Spleen (tissue), 11 donors: ENCODE data around the gene IL17C. TPM values are rescaled to one million over a fixed set of nuclear protein-coding genes. Genes with fewer than 3 reads are reported as not detected.

Experiments
- DNase-seq: peaks from one replicate; pipeline ENCODE4 v3.0.0-alpha.2; 2020
- H3K27ac ChIP-seq, 8 donors: fragments of 200-600 bp; sonication (generic) in 7 of 8; 1 replicate in 4 of 8; 2 replicates in 4 of 8; pipeline versions ENCODE4 v1.5.0 to v1.8.0; 2016 to 2021; ENCODE audit warnings: inconsistent platforms in 4 of 8, mild to moderate bottlenecking in 4 of 8, moderate library complexity in 1 of 8
- H3K27me3 ChIP-seq, 7 donors: fragments of 200-600 bp; sonication (generic) in 6 of 7; replicated peaks in 1 of 7; 1 replicate in 4 of 7; 2 replicates in 3 of 7; pipeline versions ENCODE4 v1.5.0 to v1.8.0; 2016 to 2021; ENCODE audit warnings: inconsistent platforms in 3 of 7, mild to moderate bottlenecking in 1 of 7
- H3K36me3 ChIP-seq, 6 donors: fragments of 200-600 bp; sonication (generic) in 5 of 6; 1 replicate in 4 of 6; 2 replicates in 2 of 6; pipeline versions ENCODE4 v1.5.0 to v1.8.0; 2016 to 2021; ENCODE audit warnings: inconsistent platforms in 2 of 6
- H3K4me1 ChIP-seq, 6 donors: fragments of 200-600 bp; sonication (generic) in 5 of 6; 1 replicate in 3 of 6; 2 replicates in 3 of 6; pipeline versions ENCODE4 v1.5.0 to v1.8.0; 2016 to 2021; ENCODE audit warnings: inconsistent platforms in 3 of 6
- H3K4me3 ChIP-seq, 8 donors: fragments of 200-600 bp; sonication (generic) in 7 of 8; 1 replicate in 4 of 8; 2 replicates in 4 of 8; pipeline versions ENCODE4 v1.5.0 to v1.8.0; 2016 to 2021; ENCODE audit warnings: inconsistent platforms in 4 of 8, mild to moderate bottlenecking in 4 of 8, moderate library complexity in 2 of 8
- H3K9me3 ChIP-seq, 8 donors: fragments of 200-600 bp; sonication (generic) in 7 of 8; 1 replicate in 4 of 8; 2 replicates in 4 of 8; pipeline versions ENCODE4 v1.5.0 to v1.8.0; 2016 to 2021; ENCODE audit warnings: inconsistent platforms in 4 of 8
- POLR2A ChIP-seq, 3 donors: fragments of 450-650 bp; IDR thresholded peaks; one replicate each; pipeline ENCODE4 v1.5.1; 2017; ENCODE audit warnings: antibody characterized with exemption in 3 of 3, mild to moderate bottlenecking in 1 of 3
- POLR2AphosphoS5 ChIP-seq, 3 donors: sonication (generic); formaldehyde crosslinking; IDR thresholded peaks; one replicate each; pipeline ENCODE4 v1.5.1; 2017; ENCODE audit warnings: antibody characterized with exemption in 3 of 3
- WGBS, 5 donors: extraction: QIAGEN DNeasy Blood & Tissue Kit in 3 of 5; methylation state at CpG; one replicate each; pipeline versions ENCODE4 v1.1.5 to v1.1.7; 2013 to 2018; 5-methylcytosine and 5-hydroxymethylcytosine counted together
- intact Hi-C: fragments of 100-400 bp; cut with DNase I; formaldehyde crosslinking; loops from one replicate; pipeline ENCODE4 v1.15.0; 2023; ENCODE audit warnings: low total_unique reads
- polyA plus RNA-seq, 3 donors: library from polyadenylated mRNA; stranded (reverse); fragments of 200-250 nt; gene quantifications; one replicate each; pipeline ENCODE4 v1.2.1, GENCODE V29; 2013
- total RNA-seq, 7 donors: library from RNA; depleted of rRNA in 3 of 7; stranded (reverse); fragments of >200 nt in 3 of 7; fragmentation: NEBNext Ultra II Directional in 4 of 7; extraction: Animal tissue kit (Norgen Biotek cat#: 25700) in 4 of 7; gene quantifications; one replicate each; pipeline versions ENCODE4 v1.1.0 to v1.2.1, GENCODE V29; 2016 to 2021
- TF ChIP-seq, protein P1 (sequence below), 11 experiments: fragments of 200-600 bp in 7 of 11; fragments of 450-650 bp in 4 of 11; sonication (generic) in 4 of 11; IDR thresholded peaks in 8 of 11; conservative IDR thresholded peaks in 3 of 11; 1 replicate in 7 of 11; 2 replicates in 4 of 11; pipeline versions ENCODE4 v1.4.0 to v1.8.0; 2016 to 2021; ENCODE audit warnings: antibody characterized with exemption in 11 of 11, inconsistent platforms in 4 of 11, mild to moderate bottlenecking in 1 of 11
- donor health status: healthy with polysubstance abuse.
- donor health status: DM: no; HTN: no; CAD: no; lungs with moderate emphysema.
- donor health status: DM: no; HTN: no; CAD: no.
- donor health status: Bipolar disorder and iron deficiency.
- donor health status: healthy.
- donor health status: DM: no; HTN: no; CAD: no.
- donor health status: DM: yes; HTN: yes; CAD: no.

Gene IL17C
- total and polyA plus RNA-seq, 10 donors = 0.39 to 1.2 (median 0.64) TPM; not detected in 5

GRCh38 chr16:88624481-88624880, 13.9 kb upstream of the IL17C start:
- DNase-seq = no peak
- intact Hi-C loops = no loop called here
- Histone ChIP-seq H3K27ac (no peak overlapping the region), H3K4me1 (peaks cover 0 to 39% (median 24%) of the 10 kb centered on the region in 6 donors), H3K36me3 (peaks cover 2 to 97% (median 66%) of the 10 kb centered on the region in 6 donors), H3K4me3 (no peak overlapping the region), H3K9me3 (no peaks in the 10 kb centered on the region), H3K27me3 (no peaks in the 10 kb centered on the region)
- no peak for TF ChIP-seq POLR2AphosphoS5 (IDR thresholded peaks at IDR 0.05)
- TF ChIP-seq POLR2A (IDR thresholded peaks at IDR 0.05) = no peak
- TF ChIP-seq, protein P1, sequence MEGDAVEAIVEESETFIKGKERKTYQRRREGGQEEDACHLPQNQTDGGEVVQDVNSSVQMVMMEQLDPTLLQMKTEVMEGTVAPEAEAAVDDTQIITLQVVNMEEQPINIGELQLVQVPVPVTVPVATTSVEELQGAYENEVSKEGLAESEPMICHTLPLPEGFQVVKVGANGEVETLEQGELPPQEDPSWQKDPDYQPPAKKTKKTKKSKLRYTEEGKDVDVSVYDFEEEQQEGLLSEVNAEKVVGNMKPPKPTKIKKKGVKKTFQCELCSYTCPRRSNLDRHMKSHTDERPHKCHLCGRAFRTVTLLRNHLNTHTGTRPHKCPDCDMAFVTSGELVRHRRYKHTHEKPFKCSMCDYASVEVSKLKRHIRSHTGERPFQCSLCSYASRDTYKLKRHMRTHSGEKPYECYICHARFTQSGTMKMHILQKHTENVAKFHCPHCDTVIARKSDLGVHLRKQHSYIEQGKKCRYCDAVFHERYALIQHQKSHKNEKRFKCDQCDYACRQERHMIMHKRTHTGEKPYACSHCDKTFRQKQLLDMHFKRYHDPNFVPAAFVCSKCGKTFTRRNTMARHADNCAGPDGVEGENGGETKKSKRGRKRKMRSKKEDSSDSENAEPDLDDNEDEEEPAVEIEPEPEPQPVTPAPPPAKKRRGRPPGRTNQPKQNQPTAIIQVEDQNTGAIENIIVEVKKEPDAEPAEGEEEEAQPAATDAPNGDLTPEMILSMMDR (IDR thresholded peaks at IDR 0.05 in 8 of 11, conservative IDR thresholded peaks at IDR 0.05 in 3 of 11) = no peak
- 88 to 96% (median 95%) methylated on average over 5 to 18 of the region's 18 CpGs for WGBS, 5 donors

DNA sequence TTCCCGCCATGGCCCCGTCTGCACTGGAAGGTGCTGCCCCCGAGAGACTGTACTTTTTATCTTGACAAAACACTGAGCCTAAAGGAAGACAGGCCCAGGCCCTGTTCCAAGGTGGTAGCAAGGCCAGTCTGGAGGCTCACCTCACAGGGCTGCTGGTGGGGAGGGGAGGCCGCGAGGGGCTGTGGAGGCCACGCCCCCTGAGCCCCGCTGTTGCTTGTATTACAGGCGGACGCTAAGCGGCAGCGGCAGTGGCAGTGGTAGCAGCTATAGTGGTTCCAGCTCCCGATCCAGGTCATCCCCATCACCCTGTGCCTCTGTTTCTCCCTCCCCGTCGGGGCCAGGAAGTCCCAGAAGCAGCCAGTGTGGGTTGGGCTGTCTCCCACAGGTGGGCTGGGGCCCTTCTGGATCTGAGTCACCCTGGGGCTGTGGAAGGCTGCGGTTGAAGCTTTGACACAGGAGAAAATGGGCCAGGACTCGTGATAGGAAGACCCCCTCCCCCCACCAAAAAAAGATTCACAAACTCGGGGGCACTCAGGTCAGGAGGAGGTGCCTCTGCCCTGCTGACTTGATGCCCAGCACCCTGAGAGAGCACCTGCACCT, 13.3 kb upstream of the IL17C start:
- WGBS, 5 donors = 86 to 90% (median 87%) methylated on average over 2 to 17 of the region's 17 CpGs

DNA sequence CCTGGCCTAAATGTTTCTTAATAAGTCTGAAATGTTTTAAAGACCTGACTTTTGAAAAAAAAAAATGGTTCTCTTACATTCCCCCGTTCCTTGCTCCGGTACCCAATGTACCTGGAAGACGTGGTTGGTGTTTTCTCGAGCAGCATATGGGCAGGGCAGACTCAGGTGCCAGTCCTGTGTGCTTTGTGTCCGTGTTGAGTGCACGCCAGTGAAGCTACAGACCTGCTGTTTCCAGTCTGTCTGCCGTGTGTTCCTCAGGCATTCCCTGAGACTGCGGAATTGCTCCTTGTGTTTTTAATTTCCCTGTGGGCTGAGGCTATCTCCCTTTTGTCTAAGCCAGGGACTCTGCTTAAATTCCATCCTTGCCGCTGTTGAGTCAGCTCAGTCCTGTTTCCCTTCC, 11.7 kb upstream of the IL17C start:
- intact Hi-C loops = no loop called here
- 95 to 99% (median 95%) methylated on average over 9 of the region's 9 CpGs for WGBS, 5 donors
- Histone ChIP-seq H3K27me3 (no peaks in the 10 kb centered on the region), H3K4me3 (no peak overlapping the region), H3K4me1 (peaks cover 0 to 24% (median 12%) of the 10 kb centered on the region in 6 donors), H3K27ac (no peak overlapping the region), H3K9me3 (no peaks in the 10 kb centered on the region), H3K36me3 (peaks cover 2 to 100% (median 87%) of the 10 kb centered on the region in 6 donors)
- TF ChIP-seq POLR2A (IDR thresholded peaks at IDR 0.05) (no peak), POLR2AphosphoS5 (IDR thresholded peaks at IDR 0.05) (no peak)
- TF ChIP-seq, protein P1 (IDR thresholded peaks at IDR 0.05 in 8 of 11, conservative IDR thresholded peaks at IDR 0.05 in 3 of 11) = no peak
- DNase-seq = no peak

More for the DNA sequence above, 13.3 kb upstream of the IL17C start:
- Histone ChIP-seq H3K4me1 (peaks cover 0 to 33% (median 18%) of the 10 kb centered on the region in 6 donors), H3K36me3 (peaks cover 2 to 97% (median 72%) of the 10 kb centered on the region in 6 donors), H3K4me3 (no peak overlapping the region), H3K9me3 (no peaks in the 10 kb centered on the region), H3K27me3 (no peaks in the 10 kb centered on the region), H3K27ac (no peak overlapping the region)
- no peak for DNase-seq
- TF ChIP-seq POLR2A (IDR thresholded peaks at IDR 0.05) = no peak
- TF ChIP-seq, protein P1 (IDR thresholded peaks at IDR 0.05 in 8 of 11, conservative IDR thresholded peaks at IDR 0.05 in 3 of 11) = no peak
- TF ChIP-seq POLR2AphosphoS5 (IDR thresholded peaks at IDR 0.05) = no peak
- intact Hi-C loops = no loop called here

- Histone ChIP-seq H3K27me3 (no peaks in the 10 kb centered on the region), H3K9me3 (no peaks in the 10 kb centered on the region), H3K36me3 (peaks cover 2 to 100% (median 88%) of the 10 kb centered on the region in 6 donors), H3K4me1 (peaks cover 0 to 30% (median 12%) of the 10 kb centered on the region in 6 donors), H3K4me3 (no peak overlapping the region), H3K27ac (peak overlapping the region in 5 of 8 donors; percentile 3 to 66 (median 44))
- TF ChIP-seq POLR2AphosphoS5 (IDR thresholded peaks at IDR 0.05) (no peak), POLR2A (IDR thresholded peaks at IDR 0.05) (no peak)
- TF ChIP-seq, protein P1 (IDR thresholded peaks at IDR 0.05 in 8 of 11, conservative IDR thresholded peaks at IDR 0.05 in 3 of 11) = no peak
- 82 to 90% (median 88%) methylated on average over 17 to 27 of the region's 27 CpGs for WGBS, 5 donors
- intact Hi-C loops = no loop called here
- no peak for DNase-seq
These were observed 10.6 kb upstream of the IL17C start for GRCh38 chr16:88627531-88628411.
